Stimulated activated memory B cell treated with anti-CD40 and anti-IgM and Interleukin-4, amounts not matched to agents 10 μg/mL and 1 μg/mL and 100 μg/mL, for 72 hours (primary cell): Measurements from ENCODE around the gene GAGE13.
"Not testable (repeated sequence)": the region's sequence is repeated elsewhere in the genome, so short reads cannot be mapped to it uniquely, and the experiment has no call there.

Source experiments
- ATAC-seq: fragments of 150-1000 bp; cut with Tn5 transposase; 2 replicates; pipeline ENCODE4 v1.10.0; 2021
- H3K27ac Mint-ChIP-seq: one replicate; pipeline ENCODE4 v1.8.0; 2022; ENCODE audit warnings: mild to moderate bottlenecking, mixed read lengths
- H3K27me3 Mint-ChIP-seq: one replicate; pipeline ENCODE4 v1.8.0; 2022; ENCODE audit warnings: mixed read lengths
- H3K36me3 Mint-ChIP-seq: one replicate; pipeline ENCODE4 v1.8.0; 2022; ENCODE audit warnings: mixed read lengths
- H3K4me1 Mint-ChIP-seq: one replicate; pipeline ENCODE4 v1.8.0; 2022; ENCODE audit warnings: mixed read lengths
- H3K4me3 Mint-ChIP-seq: one replicate; pipeline ENCODE4 v1.8.0; 2022; ENCODE audit warnings: mild to moderate bottlenecking, moderate library complexity, mixed read lengths
- H3K9me3 Mint-ChIP-seq: one replicate; pipeline ENCODE4 v1.8.0; 2022; ENCODE audit warnings: mixed read lengths

GAGE13 gene

DNA sequence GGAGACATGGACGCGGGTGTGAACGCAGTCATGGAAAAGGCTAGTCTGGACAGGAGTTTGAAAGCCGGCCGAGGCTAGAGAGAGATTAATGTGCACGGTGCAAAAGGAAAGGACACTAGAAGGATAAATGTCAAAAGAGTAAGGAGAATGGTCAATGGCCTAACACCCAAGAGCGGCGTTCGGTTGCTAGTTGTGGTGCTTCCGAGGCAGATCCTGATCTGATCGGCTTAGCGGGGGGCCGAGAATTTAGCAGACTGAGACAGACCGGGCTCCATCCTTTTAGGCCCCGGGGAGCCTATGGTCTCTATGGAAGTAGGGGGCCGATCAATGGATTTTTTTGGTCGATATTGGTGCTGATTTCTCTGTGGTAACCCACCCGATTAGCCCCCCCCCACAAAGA, 21.0 kb upstream of the GAGE13 start:
- no peak for ATAC-seq
- peak overlapping the region; percentile 91 for H3K27ac Mint-ChIP-seq

DNA sequence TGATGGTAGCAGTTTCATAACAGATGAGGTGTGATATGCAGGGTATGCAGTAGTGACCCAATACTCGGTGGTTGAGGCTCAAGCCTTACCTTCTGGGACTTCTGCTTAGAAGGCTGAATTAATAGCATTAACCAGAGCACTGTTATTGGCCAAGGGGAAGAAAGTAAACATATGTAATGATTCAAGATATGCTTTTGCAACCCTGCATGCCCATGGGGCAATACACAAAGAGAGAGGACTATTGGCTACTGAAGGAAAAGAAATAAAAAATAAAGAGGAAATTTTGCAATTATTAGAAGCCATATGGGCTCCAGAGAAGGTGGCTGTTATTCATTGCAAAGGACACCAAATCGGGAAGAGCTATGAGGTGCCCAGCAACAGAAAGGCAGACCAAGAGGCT, 19.2 kb upstream of the GAGE13 start:
- Mint-ChIP-seq H3K9me3 (peaks cover 4% of the 10 kb centered on the region), H3K36me3 (no peaks in the 10 kb centered on the region), H3K4me1 (peaks cover 23% of the 10 kb centered on the region), H3K27ac (no peak overlapping the region), H3K27me3 (no peaks in the 10 kb centered on the region), H3K4me3 (no peak overlapping the region)
- ATAC-seq: no peak

More for the DNA sequence above, 21.0 kb upstream of the GAGE13 start:
- Mint-ChIP-seq H3K4me3 (no peak overlapping the region), H3K27me3 (no peaks in the 10 kb centered on the region), H3K9me3 (peaks cover 4% of the 10 kb centered on the region), H3K4me1 (peaks cover 23% of the 10 kb centered on the region), H3K36me3 (no peaks in the 10 kb centered on the region)

DNA sequence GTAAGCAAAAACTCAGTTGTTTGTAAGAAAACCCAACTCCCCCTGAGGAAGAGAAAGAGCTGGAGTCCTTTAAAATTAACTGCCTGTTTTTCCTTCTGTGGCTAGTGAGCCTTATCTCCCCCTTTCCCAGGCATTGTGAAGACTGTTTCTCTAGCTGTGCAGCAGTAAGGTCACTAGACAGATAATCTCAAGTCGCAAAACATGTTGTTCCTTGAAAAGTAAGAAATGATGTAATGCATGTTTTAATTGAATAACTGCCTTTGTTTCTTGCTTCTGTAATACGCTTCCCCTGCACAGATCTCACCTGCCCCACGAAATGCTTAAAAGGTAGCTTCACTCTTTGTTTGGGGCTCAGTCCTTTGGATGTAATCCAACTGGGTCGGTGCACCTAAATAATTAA, 15.3 kb upstream of the GAGE13 start:
- H3K27ac Mint-ChIP-seq: no peak overlapping the region
- no peak overlapping the region for H3K4me3 Mint-ChIP-seq
- no peaks in the 10 kb centered on the region for H3K9me3 Mint-ChIP-seq
- no peaks in the 10 kb centered on the region for H3K36me3 Mint-ChIP-seq
- no peaks in the 10 kb centered on the region for H3K27me3 Mint-ChIP-seq
- no peak for ATAC-seq
- no peaks in the 10 kb centered on the region for H3K4me1 Mint-ChIP-seq

DNA sequence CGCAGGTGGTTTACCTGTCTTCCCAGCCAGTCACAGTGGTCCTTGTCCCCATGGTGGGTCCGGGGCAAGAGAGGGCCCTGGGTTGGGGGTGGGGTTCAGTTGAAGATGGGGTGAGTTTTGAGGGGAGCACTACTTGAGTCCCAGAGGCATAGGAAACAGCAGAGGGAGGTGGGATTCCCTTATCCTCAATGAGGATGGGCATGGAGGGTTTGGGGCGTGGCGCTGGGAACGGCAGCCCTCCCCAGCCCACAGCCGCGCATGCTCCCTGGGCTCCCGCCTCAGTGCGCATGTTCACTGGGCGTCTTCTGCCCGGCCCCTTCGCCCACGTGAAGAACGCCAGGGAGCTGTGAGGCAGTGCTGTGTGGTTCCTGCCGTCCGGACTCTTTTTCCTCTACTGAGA, 9.6 kb upstream of the GAGE13 start, which contains the start of gene GAGE12J:
Gene GAGE12J, plus strand, starts transcription at position 301 of the 400 bp plus-strand sequence. CDS start 1,157 bp downstream, outside the sequence.
- not testable (repeated sequence) for H3K4me3 Mint-ChIP-seq, H3K9me3 Mint-ChIP-seq, H3K36me3 Mint-ChIP-seq, H3K27me3 Mint-ChIP-seq, H3K4me1 Mint-ChIP-seq, ATAC-seq, H3K27ac Mint-ChIP-seq

DNA sequence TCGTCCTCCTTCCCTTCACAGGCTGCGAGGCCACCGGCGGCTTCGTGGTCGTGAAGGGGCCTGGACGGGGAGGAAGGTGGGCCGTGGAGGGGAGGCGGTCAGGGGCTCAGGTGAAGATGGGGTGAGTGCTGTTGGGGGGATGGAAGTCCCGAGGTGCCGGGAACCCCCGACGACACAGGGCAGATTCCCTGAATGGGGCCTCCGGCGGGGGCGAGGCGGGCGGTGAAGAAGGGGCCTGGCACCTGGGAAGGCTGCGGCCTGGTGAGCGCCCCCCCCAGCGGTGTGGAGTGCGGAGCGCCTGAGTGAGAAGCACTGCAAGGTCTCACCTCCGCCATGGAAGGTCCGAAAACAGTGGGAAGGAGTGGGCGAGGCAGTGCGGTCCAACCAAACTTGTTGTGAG, 9.1 kb upstream of the GAGE13 start:
- H3K36me3 Mint-ChIP-seq, H3K27me3 Mint-ChIP-seq, H3K27ac Mint-ChIP-seq, H3K4me1 Mint-ChIP-seq, H3K9me3 Mint-ChIP-seq, H3K4me3 Mint-ChIP-seq, ATAC-seq: not testable (repeated sequence)

DNA sequence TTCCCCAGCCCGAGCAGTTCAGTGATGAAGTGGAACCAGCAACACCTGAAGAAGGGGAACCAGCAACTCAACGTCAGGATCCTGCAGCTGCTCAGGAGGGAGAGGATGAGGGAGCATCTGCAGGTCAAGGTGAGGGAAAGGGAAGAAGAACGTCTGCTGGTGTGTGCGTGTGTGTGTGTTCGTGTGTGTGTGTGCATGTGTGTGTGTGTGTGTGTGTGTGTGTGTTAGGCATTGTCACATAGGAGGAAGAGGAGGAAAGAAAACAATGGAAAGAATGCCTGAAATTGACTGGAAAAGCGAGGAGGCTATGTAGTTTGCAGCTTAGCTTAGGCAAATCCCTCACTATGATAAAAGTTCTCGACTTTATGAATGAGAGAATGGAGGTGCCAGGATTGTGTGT, 7.6 kb upstream of the GAGE13 start:
- not testable (repeated sequence) for H3K4me1 Mint-ChIP-seq, H3K27ac Mint-ChIP-seq, H3K9me3 Mint-ChIP-seq, H3K36me3 Mint-ChIP-seq, H3K4me3 Mint-ChIP-seq, H3K27me3 Mint-ChIP-seq, ATAC-seq

DNA sequence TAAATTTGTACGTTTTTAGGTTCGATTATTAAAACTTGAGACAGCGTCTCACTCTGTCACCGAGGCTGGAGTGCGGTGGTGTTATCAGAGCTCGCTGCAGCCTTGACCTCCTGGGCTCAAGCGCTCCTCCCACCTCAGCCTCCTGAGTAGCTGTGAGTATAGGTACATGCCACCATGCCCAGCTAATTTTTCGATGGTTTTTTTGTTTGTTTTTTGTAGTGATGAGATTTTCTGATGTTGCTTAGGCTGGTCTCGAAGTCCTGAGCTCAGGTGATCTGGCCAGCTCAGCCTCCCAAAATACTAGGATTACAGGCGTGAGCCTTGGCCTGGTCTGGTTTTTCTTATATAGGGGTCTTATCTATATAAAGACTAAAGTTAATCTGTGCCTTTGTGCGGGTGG, 961 bp upstream of the GAGE13 start:
- not testable (repeated sequence) for H3K36me3 Mint-ChIP-seq, H3K4me3 Mint-ChIP-seq, H3K27me3 Mint-ChIP-seq, H3K4me1 Mint-ChIP-seq, ATAC-seq, H3K9me3 Mint-ChIP-seq, H3K27ac Mint-ChIP-seq

DNA sequence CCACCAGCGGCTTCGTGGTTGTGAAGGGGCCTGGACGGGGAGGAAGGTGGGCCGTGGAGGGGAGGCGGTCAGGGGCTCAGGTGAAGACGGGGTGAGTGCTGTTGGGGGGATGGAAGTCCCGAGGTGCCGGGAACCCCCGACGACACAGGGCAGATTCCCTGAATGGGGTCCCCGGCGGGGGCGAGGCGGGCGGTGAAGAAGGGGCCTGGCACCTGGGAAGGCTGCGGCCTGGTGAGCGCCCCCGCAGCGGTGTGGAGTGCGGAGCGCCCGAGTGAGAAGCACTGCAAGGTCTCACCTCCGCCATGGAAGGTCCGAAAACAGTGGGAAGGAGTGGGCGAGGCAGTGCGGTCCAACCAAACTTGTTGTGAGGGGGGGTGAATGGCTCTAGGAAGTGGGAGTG, 459 bp downstream of the GAGE13 start:
- H3K9me3 Mint-ChIP-seq, ATAC-seq: not testable (repeated sequence)

DNA sequence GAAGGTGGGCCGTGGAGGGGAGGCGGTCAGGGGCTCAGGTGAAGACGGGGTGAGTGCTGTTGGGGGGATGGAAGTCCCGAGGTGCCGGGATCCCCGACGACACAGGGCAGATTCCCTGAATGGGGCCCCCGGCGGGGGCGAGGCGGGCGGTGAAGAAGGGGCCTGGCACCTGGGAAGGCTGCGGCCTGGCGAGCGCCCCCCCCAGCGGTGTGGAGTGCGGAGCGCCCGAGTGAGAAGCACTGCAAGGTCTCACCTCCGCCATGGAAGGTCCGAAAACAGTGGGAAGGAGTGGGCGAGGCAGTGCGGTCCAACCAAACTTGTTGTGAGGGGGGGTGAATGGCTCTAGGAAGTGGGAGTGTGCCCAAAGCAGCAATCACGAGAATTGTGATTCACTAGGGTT, 10.1 kb downstream of the GAGE13 start:
- H3K36me3 Mint-ChIP-seq, H3K27me3 Mint-ChIP-seq, H3K4me3 Mint-ChIP-seq, H3K27ac Mint-ChIP-seq, H3K9me3 Mint-ChIP-seq, ATAC-seq, H3K4me1 Mint-ChIP-seq: not testable (repeated sequence)

More for the DNA sequence above, 459 bp downstream of the GAGE13 start:
- not testable (repeated sequence) for H3K4me1 Mint-ChIP-seq, H3K36me3 Mint-ChIP-seq, H3K27ac Mint-ChIP-seq, H3K27me3 Mint-ChIP-seq, H3K4me3 Mint-ChIP-seq

DNA sequence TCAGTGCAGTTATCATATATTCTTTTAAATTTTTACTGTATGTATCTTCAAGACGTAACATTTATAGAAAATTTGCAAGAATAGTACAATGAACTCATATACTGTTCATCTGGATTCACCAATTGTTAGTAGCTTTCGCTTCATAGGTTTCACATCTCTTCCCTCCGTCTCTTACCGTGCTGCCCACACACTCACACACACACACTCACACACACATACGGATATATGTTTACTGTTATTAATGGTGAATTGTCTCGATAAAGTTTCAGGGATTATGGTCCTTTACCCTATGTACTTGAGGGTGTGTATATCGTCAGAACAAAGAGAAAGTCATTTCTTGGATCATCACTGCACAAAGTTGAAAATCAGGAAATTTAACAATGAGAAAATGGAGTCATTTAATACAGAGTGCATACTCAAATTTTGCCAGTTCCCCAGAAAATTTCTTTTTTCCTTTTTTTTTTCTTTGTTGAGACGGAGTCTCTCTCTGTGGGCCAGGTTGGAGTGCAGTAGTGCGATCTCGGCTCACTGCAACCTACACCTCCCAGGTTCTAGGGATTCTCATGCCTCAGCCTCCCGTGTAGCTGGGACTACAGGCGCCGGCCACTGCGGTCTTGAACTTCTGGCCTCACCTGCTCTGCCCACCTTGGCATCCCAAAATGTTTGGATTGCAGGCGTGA, 13.3 kb downstream of the GAGE13 start:
- H3K27ac Mint-ChIP-seq, H3K4me1 Mint-ChIP-seq, ATAC-seq, H3K36me3 Mint-ChIP-seq, H3K4me3 Mint-ChIP-seq, H3K9me3 Mint-ChIP-seq, H3K27me3 Mint-ChIP-seq: not testable (repeated sequence)

DNA sequence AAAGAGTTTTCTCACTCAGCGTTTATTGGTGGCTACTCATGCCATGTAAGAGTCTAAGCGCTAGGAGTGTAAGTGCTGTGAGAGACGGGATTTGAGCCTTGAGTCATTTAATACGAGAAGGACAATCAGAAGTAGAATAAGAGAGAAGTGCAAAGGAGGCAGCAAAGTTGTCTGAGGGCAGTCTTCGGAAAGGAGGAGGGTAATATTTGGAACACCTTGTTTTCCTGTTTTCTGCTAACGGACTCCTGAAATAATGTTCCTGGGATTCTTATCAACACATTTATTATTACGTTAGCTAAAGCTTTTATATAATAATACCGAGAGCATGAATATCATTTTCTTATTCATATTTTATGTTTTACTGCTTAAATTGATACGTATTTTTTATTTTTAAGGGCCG, 14.0 kb downstream of the GAGE13 start:
- not testable (repeated sequence) for ATAC-seq, H3K27me3 Mint-ChIP-seq, H3K4me1 Mint-ChIP-seq, H3K27ac Mint-ChIP-seq, H3K4me3 Mint-ChIP-seq, H3K36me3 Mint-ChIP-seq, H3K9me3 Mint-ChIP-seq

DNA sequence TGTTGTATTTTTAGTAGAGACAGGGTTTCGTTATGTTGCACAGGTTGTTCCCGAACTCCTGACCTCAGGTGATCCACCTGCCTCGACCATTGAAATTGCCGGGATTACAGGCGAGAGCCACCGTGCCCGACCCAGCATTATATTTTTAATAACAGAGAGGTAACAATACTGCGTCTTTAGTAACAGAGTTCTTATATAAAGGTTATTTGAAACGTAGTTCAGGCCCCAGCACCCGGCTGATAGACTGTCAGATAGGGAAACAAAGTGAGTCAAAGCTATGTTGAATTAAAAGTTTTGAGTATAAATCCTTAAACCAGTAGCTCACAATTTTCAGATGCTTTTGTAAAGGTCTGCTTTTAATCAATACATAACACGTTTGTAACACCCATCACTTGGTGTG, 14.8 kb downstream of the GAGE13 start:
- not testable (repeated sequence) for H3K4me3 Mint-ChIP-seq, H3K27me3 Mint-ChIP-seq, H3K9me3 Mint-ChIP-seq, H3K27ac Mint-ChIP-seq, H3K36me3 Mint-ChIP-seq, H3K4me1 Mint-ChIP-seq, ATAC-seq
